Measurements from ENCODE around the gene ADAMTS18.

Gene ADAMTS18

DNA sequence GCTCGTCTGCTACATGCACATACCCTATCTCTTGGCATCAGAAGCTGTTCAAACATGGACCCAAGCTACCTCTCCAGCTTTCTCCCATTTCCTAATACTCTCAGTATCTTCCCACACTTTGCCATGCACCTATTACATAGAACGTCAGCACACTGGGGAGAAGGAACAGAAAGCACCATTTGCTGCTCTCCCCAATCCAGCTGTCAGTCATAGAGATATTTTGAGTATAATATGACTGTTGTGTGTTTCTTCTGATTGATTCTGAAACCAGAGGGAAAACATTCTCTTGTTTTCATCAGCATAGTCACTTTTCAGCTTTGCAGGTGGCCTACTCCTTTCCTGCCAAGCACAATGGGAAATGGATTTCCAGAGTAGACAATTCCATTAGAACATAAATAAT lies 107.1 kb downstream of the ADAMTS18 start:
- no peak for DNase-seq (ENCODE audit: low read depth in 2 of 2)

- no peak for DNase-seq (ENCODE audit: low read depth in 2 of 2)
Measured at GRCh38 chr16:77324729-77325128, 110.1 kb downstream of the ADAMTS18 start.

DNA sequence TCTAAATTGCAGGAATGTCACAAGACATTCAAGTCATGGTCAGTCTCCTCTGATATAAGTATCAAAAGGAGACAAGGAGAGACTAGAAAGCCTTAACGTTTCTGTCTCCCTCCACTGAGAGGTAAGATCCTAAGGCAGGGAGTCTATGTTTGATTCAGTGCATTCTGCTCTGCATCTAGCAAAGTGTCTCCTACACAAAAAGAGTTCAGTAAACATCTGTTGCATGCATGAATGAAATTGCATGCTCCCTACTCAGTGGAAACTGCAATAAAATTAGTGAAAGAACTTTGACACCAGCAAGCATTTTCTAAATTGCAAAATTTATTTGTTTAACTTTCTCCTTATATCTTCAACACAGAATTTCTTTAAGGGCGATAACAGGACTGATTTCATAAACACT lies 111.1 kb downstream of the ADAMTS18 start:
- DNase-seq (ENCODE audit: low read depth in 2 of 2): no peak

- DNase-seq (ENCODE audit: low read depth in 2 of 2): no peak
Measured at GRCh38 chr16:77322757-77323156, 112.1 kb downstream of the ADAMTS18 start.

GRCh38 chr16:77317059-77317458 lies 117.8 kb downstream of the ADAMTS18 start:
- DNase-seq (ENCODE audit: low read depth in 2 of 2): no peak

DNA sequence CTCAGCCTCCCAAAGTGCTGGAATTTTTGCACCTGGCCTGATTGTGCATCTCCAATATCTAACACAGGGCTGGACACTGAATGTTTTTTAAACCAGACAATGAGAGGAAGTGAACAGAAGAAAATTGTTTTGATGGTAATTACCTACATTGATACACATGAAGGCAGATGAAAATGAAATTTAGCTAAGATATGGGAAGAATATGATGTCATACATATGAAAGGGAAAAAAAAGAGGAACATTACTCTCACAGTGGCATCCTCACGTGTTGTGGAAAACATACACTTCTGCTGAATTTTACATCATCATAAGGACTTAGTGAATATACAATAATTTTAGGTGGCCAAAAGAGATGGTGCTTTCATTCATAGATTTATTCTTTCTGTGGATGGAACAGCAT lies 124.0 kb downstream of the ADAMTS18 start:
- DNase-seq (ENCODE audit: low read depth in 2 of 2): no peak

DNA sequence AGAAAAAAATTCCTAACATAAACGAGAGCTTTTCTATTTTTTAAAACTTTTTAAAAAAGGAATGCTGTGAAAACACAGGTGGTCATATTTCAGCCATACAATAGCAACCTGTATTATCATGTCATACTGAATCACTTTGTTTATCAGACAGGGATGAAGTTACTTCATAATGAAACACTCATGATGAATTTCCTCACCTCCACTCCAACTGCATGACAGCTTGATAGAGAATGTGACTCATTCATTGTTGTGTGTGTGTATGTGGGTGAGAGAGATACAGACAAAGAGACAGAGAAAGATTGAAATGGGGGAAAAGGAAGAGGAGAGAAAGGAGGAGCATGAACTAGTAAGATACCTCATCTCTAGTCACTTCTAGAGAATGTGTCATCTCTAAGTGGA lies 126.7 kb downstream of the ADAMTS18 start:
- no peak for DNase-seq (ENCODE audit: low read depth in 2 of 2)

DNA sequence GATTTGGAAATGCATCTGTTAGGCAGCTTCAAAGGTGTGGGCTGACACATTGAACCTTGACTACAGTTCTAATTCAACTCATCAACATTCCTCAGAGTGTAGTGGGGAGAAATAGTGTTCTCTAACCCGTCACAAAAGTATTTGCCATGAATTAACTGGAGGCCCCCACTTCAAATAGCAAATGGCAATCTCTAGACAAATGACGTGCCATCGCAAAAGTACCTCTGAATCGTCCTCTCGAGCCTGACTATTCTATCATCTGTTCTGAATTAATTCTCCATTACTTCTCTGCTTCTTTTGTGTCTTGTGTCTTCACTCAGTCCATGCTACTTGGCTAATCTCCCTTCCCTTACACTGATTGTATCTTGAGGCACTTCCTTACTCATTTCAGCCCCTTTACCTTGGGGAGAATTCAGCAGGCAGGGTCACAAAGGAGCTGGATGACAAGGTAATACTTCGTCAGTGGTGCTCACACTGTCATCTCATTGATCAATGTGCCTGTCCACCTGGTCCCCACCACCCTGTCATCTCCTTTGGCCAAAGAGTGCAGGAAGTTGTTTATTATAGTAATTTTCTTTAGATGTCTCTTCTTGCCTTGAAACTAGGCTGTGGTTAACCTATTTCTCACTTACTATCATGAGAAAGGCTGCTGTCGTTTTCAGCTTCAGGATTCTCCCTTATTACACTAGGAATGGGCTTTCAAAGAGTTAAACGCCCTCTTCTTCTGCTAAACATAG lies 127.2 kb downstream of the ADAMTS18 start:
- no peak for DNase-seq (ENCODE audit: low read depth in 2 of 2)

GRCh38 chr16:77306075-77306474 lies 128.8 kb downstream of the ADAMTS18 start:
- DNase-seq (ENCODE audit: low read depth in 2 of 2): no peak

DNA sequence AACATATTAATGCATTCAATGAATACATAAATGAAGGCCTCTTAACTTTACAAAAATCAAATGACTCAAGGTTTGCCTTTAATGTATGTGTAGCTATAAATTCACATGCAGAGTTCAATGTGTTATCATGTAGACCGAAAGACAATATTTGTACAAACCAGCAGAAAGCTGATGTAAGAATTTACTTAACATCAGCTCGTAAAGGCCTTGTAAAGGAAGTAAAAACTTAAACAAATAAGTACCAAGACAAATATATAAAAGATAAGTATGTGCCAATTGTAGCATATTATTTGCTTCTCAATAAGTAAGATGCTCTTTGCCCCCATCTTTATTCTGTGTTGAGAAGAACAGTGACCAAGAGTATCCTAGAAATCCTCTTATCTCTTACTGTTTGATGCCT lies 130.0 kb downstream of the ADAMTS18 start:
- DNase-seq (ENCODE audit: low read depth in 2 of 2): no peak

GRCh38 chr16:77304134-77304533 lies 130.7 kb downstream of the ADAMTS18 start:
- no peak for DNase-seq (ENCODE audit: low read depth in 2 of 2)

DNA sequence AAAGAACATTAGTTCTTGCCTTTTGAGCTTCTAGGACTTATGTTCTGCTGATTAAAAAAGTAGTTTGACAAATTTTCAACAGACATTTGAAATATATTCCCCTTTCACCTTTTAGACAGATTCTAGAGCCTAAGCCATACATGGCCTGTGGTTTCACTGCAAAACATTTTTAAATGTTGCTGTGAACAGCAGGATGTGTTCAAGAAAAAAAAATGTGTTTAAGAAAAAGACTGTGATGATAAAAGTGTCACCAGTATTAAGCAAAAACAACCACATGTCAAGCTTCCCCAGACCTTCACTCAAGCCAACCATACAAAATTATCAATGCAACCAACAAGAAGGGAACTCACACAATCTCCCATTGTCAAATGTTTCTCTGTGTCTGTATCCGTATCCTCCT lies 132.2 kb downstream of the ADAMTS18 start:
- DNase-seq (ENCODE audit: low read depth in 2 of 2): no peak

GRCh38 chr16:77302249-77302648 lies 132.6 kb downstream of the ADAMTS18 start:
- DNase-seq (ENCODE audit: low read depth in 2 of 2): no peak

DNA sequence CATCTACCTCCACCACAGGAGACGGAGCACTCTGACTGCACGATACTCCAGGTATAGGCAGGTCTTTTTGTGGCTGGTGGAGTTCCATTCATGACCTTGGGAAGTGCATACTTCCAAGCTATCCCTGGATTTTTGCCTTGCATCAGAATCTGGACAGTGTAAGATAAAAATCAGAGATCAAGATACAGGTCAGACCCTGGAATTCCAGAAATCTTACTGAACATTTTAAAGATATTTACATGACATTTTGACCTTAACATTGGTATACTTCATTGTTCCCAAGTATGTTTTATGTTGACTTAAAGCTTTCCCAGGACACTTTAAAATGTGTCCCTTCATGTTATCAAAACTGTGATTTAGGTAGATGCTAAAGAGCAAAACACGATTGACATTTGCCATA lies 134.6 kb downstream of the ADAMTS18 start:
- DNase-seq (ENCODE audit: low read depth in 2 of 2): no peak

DNA sequence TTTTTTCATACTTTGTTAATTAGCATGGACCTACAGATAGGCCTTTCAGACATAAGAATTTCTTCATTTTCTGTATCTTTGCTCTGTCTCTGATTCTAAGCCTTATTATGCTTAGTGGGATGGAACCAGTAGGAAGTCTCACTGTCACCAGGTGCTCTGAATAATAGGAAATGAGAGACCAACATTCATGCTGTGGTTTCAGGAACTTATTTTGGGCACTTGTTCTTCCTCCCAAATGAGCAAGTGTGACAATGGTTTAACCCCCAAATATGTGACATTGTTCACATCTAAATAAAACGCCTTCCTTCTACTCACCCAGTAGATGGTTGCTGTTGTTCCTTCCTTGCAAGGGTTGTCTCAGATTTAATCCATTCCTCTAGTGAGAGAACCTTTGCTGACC lies 135.4 kb downstream of the ADAMTS18 start:
- no peak for DNase-seq (ENCODE audit: low read depth in 2 of 2)

GRCh38 chr16:77298418-77299360 lies 136.1 kb downstream of the ADAMTS18 start:
- DNase-seq (ENCODE audit: low read depth in 2 of 2): no peak

DNA sequence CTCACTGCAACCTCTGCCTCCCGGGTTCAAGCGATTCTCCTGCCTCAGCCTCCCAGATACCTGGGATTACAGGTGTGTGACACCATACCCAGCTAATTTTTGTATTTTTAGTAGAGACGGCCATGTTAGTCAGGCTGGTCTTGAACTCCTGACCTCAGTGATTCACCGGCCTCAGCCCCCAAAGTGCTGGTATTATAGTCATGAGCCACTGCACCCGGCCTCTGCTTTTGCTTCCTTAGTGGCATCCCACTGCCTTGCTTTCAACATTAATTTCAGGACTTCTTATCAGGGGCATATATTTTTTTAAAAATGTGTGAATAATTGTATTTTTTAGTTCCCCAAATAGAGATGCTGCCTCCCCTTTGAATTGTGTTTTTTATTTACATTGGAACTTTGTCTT lies 136.8 kb downstream of the ADAMTS18 start:
- no peak for DNase-seq (ENCODE audit: low read depth in 2 of 2)

- DNase-seq (ENCODE audit: low read depth in 2 of 2): no peak
Measured at GRCh38 chr16:77295896-77296295, 138.9 kb downstream of the ADAMTS18 start.

DNA sequence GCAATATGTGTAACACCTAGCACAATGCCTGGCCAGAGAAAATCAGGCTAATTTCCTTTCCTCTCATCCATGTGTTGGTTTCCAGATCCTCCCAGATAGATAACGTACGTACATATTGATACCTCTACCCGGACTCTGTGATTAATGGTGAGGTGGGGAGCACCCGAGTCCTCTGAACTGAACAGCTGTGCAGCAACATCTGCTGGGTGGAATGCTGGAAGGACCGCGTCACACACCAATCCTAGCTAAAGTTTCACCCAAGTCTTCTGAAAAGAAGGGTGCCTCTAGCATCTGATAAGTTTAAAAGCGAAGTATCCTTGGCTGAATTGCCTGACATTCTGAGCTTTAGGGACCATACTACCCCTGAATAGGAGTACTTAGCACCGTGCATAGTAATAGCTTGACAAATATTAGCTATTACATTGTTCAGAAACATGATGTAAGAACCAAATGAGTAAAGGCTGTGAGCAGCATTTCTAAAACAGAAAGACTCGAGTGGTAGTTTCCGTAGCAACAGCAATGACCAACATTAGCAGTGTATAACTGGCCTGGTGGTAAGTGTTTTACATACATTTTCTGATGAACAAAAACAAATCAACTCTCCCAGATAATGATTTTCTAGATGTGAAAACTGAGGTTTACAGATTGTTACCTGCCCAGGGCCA lies 144.3 kb downstream of the ADAMTS18 start:
- DNase-seq (ENCODE audit: low read depth in 2 of 2): no peak

DNA sequence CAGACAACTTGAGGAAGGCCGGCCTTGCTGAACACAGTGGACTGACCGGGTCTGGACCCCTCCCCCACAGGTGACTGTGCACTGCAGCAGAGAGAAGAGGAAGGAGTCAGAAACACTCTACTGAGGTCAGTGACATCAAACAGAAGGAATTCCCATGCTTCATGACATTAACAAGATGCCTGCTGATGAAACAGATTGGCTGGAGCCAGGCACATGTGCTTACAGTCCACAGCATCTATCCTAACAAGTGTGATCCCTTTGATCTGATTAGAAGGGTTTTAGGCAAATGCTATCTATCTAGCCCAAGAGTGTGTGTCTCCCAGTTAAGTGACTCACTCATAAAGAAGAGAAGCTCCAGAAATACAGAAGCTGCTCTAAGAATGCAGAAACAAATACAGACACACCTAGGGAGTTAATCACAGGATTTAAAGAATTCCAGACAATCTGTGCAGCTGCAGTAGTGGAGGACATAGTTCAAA lies 145.5 kb downstream of the ADAMTS18 start:
- DNase-seq (ENCODE audit: low read depth in 2 of 2): no peak

GRCh38 chr16:77288222-77288621 lies 146.6 kb downstream of the ADAMTS18 start:
- DNase-seq (ENCODE audit: low read depth in 2 of 2): no peak

DNA sequence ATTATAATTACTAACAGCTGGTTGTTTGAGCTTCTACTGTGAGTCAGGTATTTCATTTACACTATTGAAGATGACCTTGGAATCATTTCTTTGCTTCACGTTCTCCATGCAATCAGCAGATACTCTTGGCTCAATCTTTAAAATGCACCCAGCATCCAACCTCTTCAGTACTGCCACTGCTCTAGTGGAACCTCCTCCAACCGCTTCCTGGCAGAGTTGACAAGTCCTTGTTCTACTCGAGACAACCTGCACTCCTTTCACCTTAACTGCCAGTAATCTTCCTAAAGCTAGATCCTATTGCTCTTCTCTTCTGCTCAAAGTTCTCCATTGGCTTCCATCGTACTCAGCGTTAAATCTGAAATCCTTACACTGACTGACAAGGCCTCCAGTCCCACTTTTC lies 149.2 kb downstream of the ADAMTS18 start:
- no peak for DNase-seq (ENCODE audit: low read depth in 2 of 2)

Data from stimulated activated CD4-positive, alpha-beta T cell treated with anti-CD3 and anti-CD28 coated beads, Interleukin-1b, Interleukin-23, amount 100 ng/mL, for 4 hours (primary cell).